Liver (tissue), 9 donors: ENCODE data around the gene RBBP7. TPM values are rescaled to one million over a fixed set of nuclear protein-coding genes. Genes with fewer than 3 reads are reported as not detected.

Source experiments
- DNase-seq: peaks from one replicate; pipeline ENCODE4 v3.0.0-alpha.2; 2017; ENCODE audit warnings: low spot score
- H3K27ac ChIP-seq, 2 donors: one replicate each; pipeline ENCODE4 v1.7.0; 2013; ENCODE audit warnings: inconsistent platforms in 2 of 2, low read length in 2 of 2, control low read depth in 1 of 2, low read depth in 1 of 2, mild to moderate bottlenecking in 1 of 2
- H3K27me3 ChIP-seq, 4 donors: one replicate each; pipeline versions ENCODE4 v1.6.1 to v1.7.0; 2013; ENCODE audit warnings: low read length in 3 of 4, inconsistent platforms in 1 of 4, mild to moderate bottlenecking in 1 of 4, moderate library complexity in 1 of 4; ENCODE audit not compliant: control insufficient read depth in 4 of 4, insufficient read depth in 4 of 4
- H3K36me3 ChIP-seq, 4 donors: one replicate each; pipeline versions ENCODE4 v1.6.1 to v1.7.0; 2013; ENCODE audit warnings: low read length in 3 of 4, mild to moderate bottlenecking in 3 of 4, low read depth in 1 of 4, moderate library complexity in 1 of 4; ENCODE audit not compliant: control insufficient read depth in 4 of 4, insufficient read depth in 3 of 4
- H3K4me1 ChIP-seq, 4 donors: one replicate each; pipeline versions ENCODE4 v1.6.1 to v1.7.0; 2013; ENCODE audit warnings: low read length in 3 of 4, mild to moderate bottlenecking in 3 of 4, moderate library complexity in 1 of 4; ENCODE audit not compliant: control insufficient read depth in 4 of 4, insufficient read depth in 4 of 4
- H3K4me3 ChIP-seq, 3 donors: one replicate each; pipeline versions ENCODE4 v1.6.1 to v1.7.0; 2013; ENCODE audit warnings: low read length in 3 of 3, control low read depth in 1 of 3, low read depth in 1 of 3, mild to moderate bottlenecking in 1 of 3
- H3K9ac ChIP-seq, 2 donors: one replicate each; pipeline ENCODE4 v1.7.0; 2013; ENCODE audit warnings: low read length in 2 of 2, mild to moderate bottlenecking in 2 of 2, moderate library complexity in 2 of 2, control low read depth in 1 of 2, low read depth in 1 of 2
- H3K9me3 ChIP-seq, 4 donors: one replicate each; pipeline versions ENCODE4 v1.6.1 to v1.7.0; 2013; ENCODE audit warnings: low read length in 3 of 4; ENCODE audit not compliant: control insufficient read depth in 4 of 4
- ATF3 ChIP-seq: IDR thresholded peaks from 2 replicates; pipeline ENCODE4 v1.6.1; 2016; ENCODE audit warnings: antibody characterized with exemption
- CTCF ChIP-seq: fragments of 150-350 bp; IDR thresholded peaks from 2 replicates; pipeline ENCODE4 v1.5.1; 2017; ENCODE audit warnings: improper control_type of control experiment, low read depth, low read length; ENCODE audit not compliant: missing input control
- EGR1 ChIP-seq, 2 donors: IDR thresholded peaks; 2 replicates each; pipeline ENCODE4 v1.6.1; 2016 to 2018; ENCODE audit warnings: antibody characterized with exemption in 2 of 2, low read depth in 2 of 2
- FOXA1 ChIP-seq: IDR thresholded peaks from 2 replicates; pipeline ENCODE4 v1.6.1; 2016; ENCODE audit warnings: antibody characterized with exemption
- FOXA2 ChIP-seq: IDR thresholded peaks from 2 replicates; pipeline ENCODE4 v1.6.1; 2016; ENCODE audit warnings: antibody characterized with exemption
- GABPA ChIP-seq, 2 donors: IDR thresholded peaks in 1 of 2; conservative IDR thresholded peaks in 1 of 2; 2 replicates each; pipeline ENCODE4 v1.6.1; 2016; ENCODE audit warnings: antibody characterized with exemption in 2 of 2, mild to moderate bottlenecking in 1 of 2, moderate library complexity in 1 of 2
- HNF4A ChIP-seq, 2 donors: conservative IDR thresholded peaks; 2 replicates each; pipeline ENCODE4 v1.6.1; 2016; ENCODE audit warnings: antibody characterized with exemption in 2 of 2, mild to moderate bottlenecking in 2 of 2
- HNF4G ChIP-seq: IDR thresholded peaks from 2 replicates; pipeline ENCODE4 v1.6.1; 2016; ENCODE audit warnings: antibody characterized with exemption
- JUND ChIP-seq, 2 donors: IDR thresholded peaks; 2 replicates each; pipeline ENCODE4 v1.6.1; 2016; ENCODE audit warnings: antibody characterized with exemption in 2 of 2
- NR2F2 ChIP-seq: IDR thresholded peaks from 2 replicates; pipeline ENCODE4 v1.6.1; 2016; ENCODE audit warnings: antibody characterized with exemption
- RAD21 ChIP-seq, 2 donors: IDR thresholded peaks; 2 replicates each; pipeline ENCODE4 v1.6.1; 2016; ENCODE audit warnings: antibody characterized with exemption in 2 of 2, mild to moderate bottlenecking in 2 of 2
- RXRA ChIP-seq, 2 donors: IDR thresholded peaks; 2 replicates each; pipeline ENCODE4 v1.6.1; 2017 to 2018; ENCODE audit warnings: antibody characterized with exemption in 2 of 2, mild to moderate bottlenecking in 1 of 2
- YY1 ChIP-seq: IDR thresholded peaks from 2 replicates; pipeline ENCODE4 v1.6.1; 2016; ENCODE audit warnings: antibody characterized with exemption, mild to moderate bottlenecking
- WGBS: extraction: QIAGEN DNeasy Blood & Tissue Kit; methylation state at CpG from one replicate; pipeline ENCODE4 v1.1.7; 2013; 5-methylcytosine and 5-hydroxymethylcytosine counted together
- polyA plus RNA-seq, 2 donors: library from polyadenylated mRNA; stranded (reverse) in 1 of 2; unstranded in 1 of 2; fragments of 200-250 nt in 1 of 2; fragments of >200 nt in 1 of 2; fragmentation: Nextera tagmentation in 1 of 2; extraction: Ambion mirVana in 1 of 2; gene quantifications; one replicate each; pipeline versions ENCODE4 v1.2.1 to v1.2.3, GENCODE V29; 2013 to 2015
- total RNA-seq, 2 donors: library from RNA; depleted of rRNA; stranded (reverse); fragments of >200 nt; gene quantifications; one replicate each; pipeline ENCODE4 v1.2.3, GENCODE V29; 2014
- TF ChIP-seq, protein P1 (sequence below): IDR thresholded peaks from 2 replicates; pipeline ENCODE4 v1.6.1; 2016; ENCODE audit warnings: antibody characterized with exemption, mild to moderate bottlenecking
- donor health status: healthy.
- donor health status: healthy.
- donor health status: healthy.
- donor health status: healthy.
- donor health status: healthy.

RBBP7 gene
- total and polyA plus RNA-seq, 4 donors = 32.5 to 77.9 (median 35.5) TPM

GRCh38 chrX:16882702-16883486 lies 12.7 kb upstream of the RBBP7 start:
- peaks cover 0 to 2% (median 0%) of the 10 kb centered on the region in 4 donors for H3K27me3 ChIP-seq
- peak overlapping the region; percentile 18 to 58 for H3K9ac ChIP-seq
- peak; percentile 68 to 80 for TF ChIP-seq RAD21 (IDR thresholded peaks at IDR 0.05)
- TF ChIP-seq ATF3 = no peak
- TF ChIP-seq CTCF = peak; percentile 52
- TF ChIP-seq, protein P1, sequence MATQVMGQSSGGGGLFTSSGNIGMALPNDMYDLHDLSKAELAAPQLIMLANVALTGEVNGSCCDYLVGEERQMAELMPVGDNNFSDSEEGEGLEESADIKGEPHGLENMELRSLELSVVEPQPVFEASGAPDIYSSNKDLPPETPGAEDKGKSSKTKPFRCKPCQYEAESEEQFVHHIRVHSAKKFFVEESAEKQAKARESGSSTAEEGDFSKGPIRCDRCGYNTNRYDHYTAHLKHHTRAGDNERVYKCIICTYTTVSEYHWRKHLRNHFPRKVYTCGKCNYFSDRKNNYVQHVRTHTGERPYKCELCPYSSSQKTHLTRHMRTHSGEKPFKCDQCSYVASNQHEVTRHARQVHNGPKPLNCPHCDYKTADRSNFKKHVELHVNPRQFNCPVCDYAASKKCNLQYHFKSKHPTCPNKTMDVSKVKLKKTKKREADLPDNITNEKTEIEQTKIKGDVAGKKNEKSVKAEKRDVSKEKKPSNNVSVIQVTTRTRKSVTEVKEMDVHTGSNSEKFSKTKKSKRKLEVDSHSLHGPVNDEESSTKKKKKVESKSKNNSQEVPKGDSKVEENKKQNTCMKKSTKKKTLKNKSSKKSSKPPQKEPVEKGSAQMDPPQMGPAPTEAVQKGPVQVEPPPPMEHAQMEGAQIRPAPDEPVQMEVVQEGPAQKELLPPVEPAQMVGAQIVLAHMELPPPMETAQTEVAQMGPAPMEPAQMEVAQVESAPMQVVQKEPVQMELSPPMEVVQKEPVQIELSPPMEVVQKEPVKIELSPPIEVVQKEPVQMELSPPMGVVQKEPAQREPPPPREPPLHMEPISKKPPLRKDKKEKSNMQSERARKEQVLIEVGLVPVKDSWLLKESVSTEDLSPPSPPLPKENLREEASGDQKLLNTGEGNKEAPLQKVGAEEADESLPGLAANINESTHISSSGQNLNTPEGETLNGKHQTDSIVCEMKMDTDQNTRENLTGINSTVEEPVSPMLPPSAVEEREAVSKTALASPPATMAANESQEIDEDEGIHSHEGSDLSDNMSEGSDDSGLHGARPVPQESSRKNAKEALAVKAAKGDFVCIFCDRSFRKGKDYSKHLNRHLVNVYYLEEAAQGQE = no peak
- TF ChIP-seq GABPA (IDR thresholded peaks at IDR 0.05 in 1 of 2, conservative IDR thresholded peaks at IDR 0.05 in 1 of 2) = no peak
- no peak for TF ChIP-seq FOXA2
- peak; percentile 12 for TF ChIP-seq YY1
- TF ChIP-seq JUND (IDR thresholded peaks at IDR 0.05) = no peak
- TF ChIP-seq HNF4A (conservative IDR thresholded peaks at IDR 0.05) = no peak
- no peaks in the 10 kb centered on the region for H3K9me3 ChIP-seq
- under 1% methylated on average over 27 of the region's 27 CpGs for WGBS
- H3K36me3 ChIP-seq = no peaks in the 10 kb centered on the region
- peak overlapping the region; percentile 22 to 57 (median 54) for H3K4me3 ChIP-seq
- H3K27ac ChIP-seq = peak overlapping the region in 1 of 2 donors; percentile 14
- peak; percentile 64 for DNase-seq
- H3K4me1 ChIP-seq = peaks cover 0 to 13% (median 6%) of the 10 kb centered on the region in 4 donors

- H3K36me3 ChIP-seq = no peaks in the 10 kb centered on the region
- H3K9me3 ChIP-seq = no peaks in the 10 kb centered on the region
- H3K4me3 ChIP-seq = peak overlapping the region in 2 of 3 donors; percentile 46 to 54
- no peak overlapping the region for H3K27ac ChIP-seq
- no peak overlapping the region for H3K9ac ChIP-seq
- WGBS = 3% methylated on average over 7 of the region's 7 CpGs
- no peak for TF ChIP-seq NR2F2
- no peak for TF ChIP-seq JUND (IDR thresholded peaks at IDR 0.05)
- TF ChIP-seq HNF4A (conservative IDR thresholded peaks at IDR 0.05) = no peak
- TF ChIP-seq FOXA2 = no peak
- no peak for TF ChIP-seq CTCF
- no peak for TF ChIP-seq RAD21 (IDR thresholded peaks at IDR 0.05)
- no peak for TF ChIP-seq EGR1 (IDR thresholded peaks at IDR 0.05; ENCODE audit: low read depth in 2 of 2)
- TF ChIP-seq RXRA (IDR thresholded peaks at IDR 0.05) = no peak
- TF ChIP-seq FOXA1 = no peak
- no peak for TF ChIP-seq HNF4G
- peaks cover 0 to 2% (median 0%) of the 10 kb centered on the region in 4 donors for H3K27me3 ChIP-seq
- peaks cover 0 to 13% (median 6%) of the 10 kb centered on the region in 4 donors for H3K4me1 ChIP-seq
- no peak for DNase-seq
Observed at GRCh38 chrX:16882169-16882568, 12.0 kb upstream of the RBBP7 start.
